GM12873 (cell line): ENCODE data around the gene IER3IP1.

Experiments
- CTCF ChIP-seq: IDR thresholded peaks from 2 replicates; pipeline ENCODE4 v1.5.1; 2012; ENCODE audit warnings: low read depth, mild to moderate bottlenecking, moderate library complexity, low read length, control low read depth; ENCODE audit not compliant: insufficient read depth; ENCODE audit errors: missing control alignments

Gene IER3IP1

GRCh38 chr18:47191961-47192360 is 15.8 kb upstream of the IER3IP1 start:
- no peak for TF ChIP-seq CTCF

GRCh38 chr18:47187721-47188120 is 11.6 kb upstream of the IER3IP1 start:
- TF ChIP-seq CTCF: no peak

GRCh38 chr18:47184419-47185050 is 8.4 kb upstream of the IER3IP1 start:
- TF ChIP-seq CTCF: no peak

GRCh38 chr18:47180765-47181164 is 4.6 kb upstream of the IER3IP1 start:
- no peak for TF ChIP-seq CTCF

- TF ChIP-seq CTCF: no peak
These were observed 3.4 kb upstream of the IER3IP1 start for GRCh38 chr18:47179520-47179919.

GRCh38 chr18:47175283-47175897 is 774 bp downstream of the IER3IP1 start:
- TF ChIP-seq CTCF: no peak

GRCh38 chr18:47174545-47175116 is 1.5 kb downstream of the IER3IP1 start:
- TF ChIP-seq CTCF: no peak
